Measurements from ENCODE around the gene TEKT5.
A peak's percentile ranks its signal among the peaks of the same experiment; 100 is the strongest.
"Not testable (repeated sequence)": the region's sequence is repeated elsewhere in the genome, so short reads cannot be mapped to it uniquely, and the experiment has no call there.

The TEKT5 gene

DNA sequence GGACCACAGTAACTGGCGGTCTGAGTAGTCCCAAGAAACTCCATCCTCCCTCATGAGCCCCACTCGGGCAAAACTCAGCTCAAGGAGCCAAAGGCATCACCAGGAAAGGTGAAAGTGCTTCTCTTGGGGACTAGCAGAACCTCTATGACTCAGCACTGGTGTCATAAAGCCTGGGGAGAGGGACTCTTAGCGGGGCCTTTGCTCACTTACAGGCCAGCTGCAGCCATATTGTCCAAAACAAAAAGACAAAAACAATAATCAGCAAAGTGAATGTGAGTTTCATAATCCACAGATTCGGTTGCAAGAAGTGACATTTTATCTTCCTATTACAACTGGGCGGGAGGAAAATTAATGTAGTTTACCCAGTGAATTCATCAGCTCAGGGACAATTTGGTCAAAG is at the start of gene TEKT5:
TEKT5 (minus strand) TSS at position 101 of the 400 bp plus-strand sequence; CDS start at position 44, 57 bp downstream.
- no peak for DNase-seq

DNA sequence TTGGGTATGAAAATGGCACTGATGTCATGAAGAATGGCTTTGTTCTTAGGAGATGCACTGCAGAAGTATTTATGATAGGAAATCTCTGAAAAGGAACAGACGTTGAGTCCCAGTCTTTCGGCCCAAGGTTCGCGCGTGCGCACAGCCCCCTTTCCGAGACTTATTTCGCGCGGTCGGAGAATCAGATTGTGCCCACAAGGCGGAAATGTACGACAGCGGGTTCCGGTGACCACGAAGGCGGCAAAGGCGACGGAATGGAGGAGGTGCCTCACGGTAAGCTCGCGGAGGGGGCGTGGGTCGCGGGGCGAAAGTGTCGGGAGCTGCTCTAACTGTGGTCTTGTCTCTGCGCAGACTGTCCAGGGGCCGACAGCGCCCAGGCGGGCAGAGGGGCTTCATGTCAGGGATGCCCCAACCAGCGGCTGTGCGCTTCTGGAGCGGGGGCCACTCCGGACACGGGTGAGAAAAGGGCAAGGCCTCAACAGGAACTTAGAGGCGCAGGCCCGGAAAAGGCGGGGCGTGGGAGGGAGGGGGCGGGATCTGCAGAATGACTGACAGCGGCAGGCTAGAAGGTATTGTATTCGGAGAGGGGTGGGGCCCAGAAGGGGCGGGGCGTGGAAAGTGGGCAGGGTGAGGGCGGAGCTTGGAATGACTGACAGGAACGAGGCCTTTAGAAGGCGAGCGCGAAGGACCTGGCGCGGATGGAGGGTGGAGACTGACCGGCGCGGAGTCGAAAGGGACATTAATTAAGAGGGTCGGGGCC is 49.1 kb upstream of the TEKT5 start, which contains the start of gene NUBP1:
NUBP1 (plus strand) TSS at position 233 of the 760 bp plus-strand sequence; CDS start at position 255, 22 bp downstream.
- peak; percentile 97 for DNase-seq

DNA sequence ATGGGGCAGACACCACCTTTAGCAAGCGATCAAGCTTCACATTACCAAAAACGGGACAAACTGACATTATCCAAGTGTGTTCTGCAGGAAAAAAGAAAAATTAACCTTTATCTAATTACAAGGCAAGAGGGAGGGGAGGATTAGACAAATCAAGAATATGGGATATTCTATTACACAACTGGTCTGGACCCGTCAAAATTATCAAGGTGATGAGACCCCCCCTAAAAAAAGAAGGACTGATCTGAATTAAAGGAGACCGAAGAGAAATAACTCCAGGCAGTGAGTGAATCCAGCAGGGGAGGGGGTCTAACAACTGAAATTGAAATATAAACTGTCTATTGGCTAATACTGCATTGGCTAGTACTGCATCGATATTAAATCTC is 48.5 kb upstream of the TEKT5 start:
- no peak for DNase-seq

DNA sequence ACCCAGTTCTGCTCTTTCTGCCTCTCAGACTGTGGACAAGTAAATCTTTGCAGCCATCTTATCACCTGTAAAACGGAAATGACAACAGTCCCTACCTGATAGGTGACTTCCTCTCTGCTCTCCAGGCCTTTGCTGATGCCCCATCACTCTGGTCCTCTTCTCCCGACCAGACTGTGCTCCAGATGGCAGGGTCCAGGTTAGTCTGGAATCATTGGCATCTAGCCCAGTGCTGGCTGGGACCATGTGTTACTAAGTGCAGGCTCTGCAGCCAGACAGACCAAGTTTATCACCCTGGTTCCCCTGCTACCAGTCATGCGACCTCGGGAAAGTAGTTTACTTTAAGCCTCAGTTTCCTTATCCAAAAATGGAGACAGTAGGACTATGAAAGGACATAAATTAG is 47.1 kb upstream of the TEKT5 start:
- peak; percentile 25 for DNase-seq

DNA sequence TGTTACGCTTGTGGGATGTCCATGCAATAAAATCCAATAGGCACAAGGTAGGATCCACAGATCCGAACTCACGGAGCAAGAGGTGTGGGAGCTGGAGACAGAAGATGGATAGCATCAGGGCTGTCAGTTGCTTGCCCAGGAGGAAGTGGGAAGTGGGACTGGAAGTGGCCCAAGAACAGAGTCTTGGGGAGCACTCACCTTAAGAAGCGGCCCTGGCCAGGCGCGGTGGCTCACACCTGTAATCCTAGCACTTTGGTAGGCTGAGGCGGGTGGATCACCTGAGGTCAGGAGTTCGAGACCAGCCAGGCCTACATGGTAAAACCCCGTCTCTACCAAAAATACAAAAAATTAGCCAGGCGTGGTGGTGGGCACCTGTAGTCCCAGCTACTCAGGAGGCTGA is 46.5 kb upstream of the TEKT5 start:
- DNase-seq = not testable (repeated sequence)

DNA sequence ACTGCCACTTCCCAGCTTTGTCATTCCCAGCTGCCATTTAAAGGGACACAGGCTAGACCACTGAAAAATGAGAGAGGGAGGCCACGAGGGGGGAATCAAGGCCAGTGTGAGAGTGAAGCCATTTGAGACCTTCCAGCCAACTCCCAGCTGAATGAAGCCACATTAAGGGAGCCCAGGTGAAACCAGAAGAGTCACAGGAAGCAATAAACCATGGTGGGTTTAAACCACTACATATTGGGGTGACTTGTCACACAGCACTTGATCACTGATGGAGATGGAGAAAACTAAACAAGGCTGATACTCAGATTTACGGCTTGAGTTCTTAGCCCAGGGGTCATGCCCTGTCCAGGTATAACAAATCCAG is 46.1 kb upstream of the TEKT5 start:
- DNase-seq = no peak

DNA sequence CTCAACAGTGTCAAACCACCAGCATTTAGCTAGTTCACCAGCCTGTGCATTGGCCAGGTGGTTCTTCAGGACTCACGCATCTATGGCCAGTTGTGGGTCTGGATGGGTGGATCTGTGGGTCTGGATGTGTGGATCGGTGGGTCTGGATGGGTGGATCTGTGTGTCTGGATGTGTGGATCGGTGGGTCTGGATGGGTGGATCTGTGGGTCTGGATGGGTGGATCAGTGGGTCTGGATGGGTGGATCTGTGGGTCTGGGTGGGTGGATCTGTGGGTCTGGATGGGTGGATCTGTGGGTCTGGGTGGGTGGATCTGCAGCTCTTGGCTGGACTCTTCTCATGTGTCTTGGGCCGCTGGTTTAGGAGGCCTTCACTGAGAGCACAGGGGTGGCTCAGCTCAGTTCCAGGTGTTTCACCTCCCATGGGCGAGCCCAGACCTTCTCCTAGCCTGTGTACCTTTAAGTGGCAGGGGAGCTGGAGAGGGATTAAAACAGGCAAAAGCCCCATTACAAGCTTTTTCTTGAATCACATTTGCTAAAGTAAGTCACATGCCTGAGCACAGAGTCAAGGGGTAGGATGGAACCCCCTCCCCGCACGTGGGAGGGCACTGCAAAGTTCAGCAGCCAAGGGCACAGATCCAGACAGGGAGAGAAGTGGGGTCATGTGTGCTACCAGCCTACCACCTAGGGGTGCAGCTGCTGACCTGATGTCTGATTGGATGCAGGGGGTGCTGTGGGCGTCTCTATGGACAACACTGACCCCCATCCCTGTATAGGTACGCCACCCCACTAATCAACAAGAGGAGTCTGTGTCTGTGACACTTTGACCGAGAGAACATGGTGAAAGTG is 45.5 kb upstream of the TEKT5 start:
- DNase-seq = no peak

DNA sequence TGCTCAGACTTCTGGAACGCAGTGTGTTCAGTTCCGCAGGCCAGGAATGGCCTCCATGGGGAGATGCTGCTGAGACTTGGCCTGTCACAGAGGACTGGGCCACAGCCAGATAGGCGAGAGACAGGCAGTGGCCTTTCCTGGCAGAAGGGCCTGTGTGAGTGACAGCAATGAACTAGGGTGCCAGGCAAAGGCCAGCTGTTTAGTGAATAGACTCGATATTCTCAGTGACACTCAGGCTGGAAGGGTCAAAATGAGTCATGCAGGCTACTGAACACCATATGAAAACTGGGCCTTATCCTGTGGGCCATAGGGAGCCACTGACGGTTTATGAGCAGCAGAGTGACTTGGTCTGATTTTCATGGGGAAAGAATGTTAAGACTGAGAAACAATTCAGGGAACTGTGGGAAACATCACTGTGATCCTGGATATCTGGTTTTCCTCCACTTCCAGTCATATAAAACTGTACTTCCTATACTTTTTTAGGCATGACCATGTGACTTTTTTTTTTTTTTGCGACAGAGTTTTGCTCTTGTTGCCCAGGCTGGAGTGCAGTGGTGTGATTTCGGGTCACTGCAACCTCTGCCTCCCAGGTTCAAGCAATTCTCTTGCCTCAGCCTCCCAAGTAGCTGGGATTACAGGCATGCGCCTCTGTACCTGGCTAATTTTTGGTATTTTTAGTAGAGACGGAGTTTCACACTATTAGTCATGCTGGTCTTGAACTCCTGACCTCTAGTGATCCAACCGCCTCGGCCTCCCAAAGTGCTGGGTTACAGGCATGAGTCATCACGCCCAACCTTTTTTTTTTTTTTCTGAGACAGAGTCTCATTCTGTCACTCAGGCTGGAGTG is 43.7 kb upstream of the TEKT5 start:
- DNase-seq = peak; percentile 85

DNA sequence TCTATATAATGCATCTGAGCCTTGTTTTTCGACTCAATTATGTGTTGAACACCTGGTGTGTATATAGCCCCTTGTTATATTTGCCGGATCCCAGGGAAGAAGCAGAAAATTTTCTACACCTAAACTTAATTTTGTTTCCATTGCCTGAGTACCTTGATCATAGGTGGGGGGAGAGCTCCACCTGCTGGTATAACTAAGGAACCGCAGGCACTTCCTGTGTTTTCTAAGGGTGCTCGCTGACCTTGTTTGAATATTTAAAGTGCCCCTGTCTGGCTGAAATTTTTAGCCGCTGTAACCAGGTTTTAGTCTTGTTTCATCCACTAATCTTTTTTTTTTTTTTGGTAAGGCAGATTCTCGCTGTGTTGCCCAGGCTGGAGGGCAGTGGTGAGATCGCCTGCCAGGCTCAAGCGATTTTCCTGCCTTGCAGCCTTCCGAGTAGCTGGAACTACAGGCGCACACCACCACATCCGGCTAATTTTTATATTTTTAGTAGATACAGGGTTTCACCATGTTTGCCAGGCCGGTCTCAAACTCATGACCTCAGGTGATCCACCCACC is 42.4 kb upstream of the TEKT5 start:
- DNase-seq = peak; percentile 62

DNA sequence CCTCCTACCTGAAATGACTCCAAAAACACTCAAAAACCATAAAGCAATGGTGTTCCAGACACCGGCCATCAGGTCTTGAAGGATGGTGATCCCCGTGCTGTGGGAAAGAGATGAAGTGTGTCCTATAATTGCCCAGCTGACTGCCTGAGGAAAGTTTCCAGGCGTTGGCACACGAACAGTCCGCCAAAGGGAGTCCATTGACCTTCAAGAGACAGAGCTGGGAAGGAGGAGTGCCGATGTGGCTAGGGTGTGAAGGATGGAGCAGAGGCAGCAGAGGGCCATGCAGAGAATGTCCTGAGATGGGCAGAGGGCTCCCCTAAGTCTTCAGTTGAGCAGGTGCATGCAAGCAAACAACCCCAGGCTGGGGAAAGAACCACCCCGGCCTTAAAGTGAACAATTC is 37.1 kb upstream of the TEKT5 start:
- no peak for DNase-seq

DNA sequence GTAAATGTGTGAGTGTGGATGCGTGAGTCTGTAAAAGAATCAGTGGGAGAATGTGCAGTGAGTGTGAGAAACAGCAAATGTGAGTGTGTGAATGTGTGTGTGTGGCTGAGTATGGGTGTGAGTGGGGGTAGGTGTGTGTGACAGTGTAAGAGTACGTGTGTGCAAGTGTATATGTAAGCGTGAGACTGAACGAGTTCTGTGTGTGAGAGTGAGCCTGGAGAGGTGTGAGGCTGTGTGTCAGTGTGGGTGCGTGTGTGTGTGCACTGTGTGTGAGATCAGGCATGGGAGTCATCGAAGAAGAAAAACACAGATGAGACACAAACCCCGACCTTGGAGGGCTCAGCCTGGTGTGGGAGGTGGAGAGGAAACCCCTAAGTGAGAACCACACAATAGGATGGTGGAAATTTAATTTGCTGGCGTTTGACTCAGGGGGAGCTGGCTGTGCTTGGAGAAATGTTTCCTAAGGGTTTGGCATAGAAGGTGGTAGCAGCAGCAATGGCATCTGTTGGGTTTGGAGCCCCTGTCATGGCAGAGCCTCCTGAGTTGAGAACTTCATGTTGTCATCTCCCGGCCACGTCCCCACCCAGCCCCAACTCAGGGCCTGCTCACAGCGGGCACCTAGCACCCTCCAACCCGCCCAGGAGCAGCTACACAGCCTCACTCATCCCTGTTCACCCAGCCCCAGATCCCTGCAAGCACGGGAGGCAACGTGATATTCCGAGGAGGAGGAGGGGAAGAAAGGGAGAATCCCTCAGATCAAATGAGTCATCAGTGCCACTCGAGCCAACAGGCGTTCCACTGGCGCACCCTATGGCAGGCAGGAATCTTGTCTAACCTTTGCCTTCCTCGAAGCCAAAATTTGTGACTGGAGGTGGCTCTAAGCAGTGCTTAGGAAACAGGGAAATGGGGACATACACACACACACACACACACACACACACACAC is 34.6 kb upstream of the TEKT5 start:
- peak; percentile 51 for DNase-seq

DNA sequence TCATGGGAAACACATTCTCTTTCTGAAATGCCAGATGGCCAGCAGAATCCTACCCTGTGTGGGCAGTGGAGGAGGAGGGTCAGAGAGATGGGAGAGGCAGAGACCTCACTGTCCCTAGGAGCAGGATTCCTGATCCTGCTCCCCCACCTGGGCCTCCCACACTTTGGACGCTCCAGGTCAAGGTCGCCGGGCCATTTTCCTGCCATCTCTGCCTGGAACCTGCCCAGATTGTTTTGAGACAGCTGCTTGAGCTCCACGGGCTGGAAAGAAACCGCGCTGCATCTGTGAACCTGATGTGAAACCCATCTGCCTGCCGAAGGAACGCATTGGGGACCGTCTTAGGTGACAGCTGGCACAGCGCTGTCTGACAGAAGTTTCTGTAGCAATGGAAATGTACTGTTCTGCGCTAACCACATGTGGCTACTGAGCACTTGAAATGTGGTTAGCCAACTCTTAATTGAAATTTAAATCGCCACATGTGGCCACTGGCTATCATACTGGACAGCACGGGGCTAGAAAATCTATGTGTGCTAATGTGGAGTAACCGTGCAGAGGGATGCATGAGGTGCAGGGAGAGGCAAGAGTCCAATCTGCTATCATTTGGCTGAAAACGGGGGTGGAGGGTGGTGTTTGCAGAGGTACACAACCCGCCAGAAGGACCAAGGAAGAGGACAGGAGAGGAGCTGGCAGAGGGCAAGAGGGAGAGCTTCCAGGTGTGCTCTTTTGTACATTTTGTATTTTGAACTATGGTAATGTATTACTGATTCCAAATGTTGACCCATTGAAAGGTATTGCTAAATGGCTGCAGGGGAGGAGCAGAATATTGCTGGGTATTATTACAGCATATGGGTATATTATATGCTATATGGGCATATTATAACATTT is 33.5 kb upstream of the TEKT5 start:
- no peak for DNase-seq

DNA sequence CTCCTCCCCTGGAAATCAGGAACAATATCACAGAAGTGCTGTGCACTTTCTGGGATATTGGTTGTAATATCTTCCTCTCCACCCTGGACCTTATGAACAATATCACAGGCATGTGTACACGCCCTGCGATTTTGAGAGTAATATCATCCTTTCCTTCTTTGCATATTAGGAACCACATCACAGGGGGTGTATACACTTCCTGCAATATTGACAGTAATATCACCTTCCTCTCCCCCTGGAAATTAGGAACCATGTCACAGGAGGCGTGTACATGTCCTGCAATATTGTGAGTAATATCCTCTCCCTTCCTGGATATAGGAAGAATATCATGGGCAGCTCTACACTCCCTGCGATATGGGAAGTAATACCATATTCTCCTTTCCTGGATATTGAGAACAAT is 14.2 kb upstream of the TEKT5 start:
- DNase-seq = no peak

DNA sequence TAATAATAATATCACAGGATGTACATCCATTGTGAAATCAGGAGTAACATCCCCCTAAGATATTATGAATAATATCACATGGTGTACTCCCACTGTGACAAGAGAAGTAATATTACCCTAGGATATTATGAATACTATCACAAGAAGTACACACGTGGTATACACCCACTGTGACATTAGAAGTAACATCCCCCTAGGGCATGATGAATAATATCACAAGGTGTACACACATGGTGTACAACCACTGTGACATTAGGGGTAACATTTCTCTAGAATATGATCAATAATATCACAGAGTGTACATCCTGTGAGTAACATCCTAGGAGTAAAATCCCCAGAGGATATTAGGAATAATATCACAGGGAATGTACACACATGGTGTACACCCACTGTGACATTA is 5.0 kb upstream of the TEKT5 start:
- DNase-seq = no peak

DNA sequence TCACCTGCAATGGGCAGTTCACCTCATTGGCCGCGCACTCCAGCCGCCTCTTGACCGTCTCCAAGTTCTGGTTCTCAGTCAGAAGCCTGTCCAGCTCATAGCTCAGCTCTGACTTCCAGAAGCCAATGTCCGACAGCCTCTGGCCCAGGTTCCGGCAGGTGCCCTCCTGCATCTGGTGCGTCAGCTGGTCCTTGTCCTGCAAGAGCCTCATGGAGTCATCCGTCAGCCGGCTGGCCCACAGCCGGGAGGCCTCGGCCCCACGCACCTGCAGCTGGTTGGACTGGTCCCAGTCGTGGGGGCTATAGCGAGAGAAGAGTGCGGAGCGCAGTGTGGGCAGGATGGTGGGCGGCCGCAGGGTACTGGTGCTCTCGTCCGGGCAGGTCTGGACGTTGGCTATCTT is 424 bp downstream of the TEKT5 start:
- DNase-seq = no peak

DNA sequence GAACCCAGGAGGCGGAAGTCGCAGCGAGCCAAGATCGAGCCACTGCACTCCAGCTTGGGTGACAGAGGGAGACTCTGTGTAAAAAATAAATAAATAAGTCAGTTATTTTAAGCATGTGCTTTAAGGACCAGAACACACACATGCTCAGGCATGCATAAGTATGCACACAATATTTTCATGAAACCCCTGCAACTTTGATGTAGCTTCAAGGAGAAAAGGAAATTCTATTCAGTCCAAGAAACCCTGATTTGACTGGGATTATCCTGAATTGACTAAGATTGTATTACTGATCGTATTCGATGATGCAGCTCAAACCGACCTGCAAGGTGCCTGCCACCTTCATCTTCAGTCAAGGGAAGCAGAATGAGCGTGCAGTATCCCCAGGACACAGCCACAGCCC is 841 bp downstream of the TEKT5 start:
- DNase-seq = no peak

DNA sequence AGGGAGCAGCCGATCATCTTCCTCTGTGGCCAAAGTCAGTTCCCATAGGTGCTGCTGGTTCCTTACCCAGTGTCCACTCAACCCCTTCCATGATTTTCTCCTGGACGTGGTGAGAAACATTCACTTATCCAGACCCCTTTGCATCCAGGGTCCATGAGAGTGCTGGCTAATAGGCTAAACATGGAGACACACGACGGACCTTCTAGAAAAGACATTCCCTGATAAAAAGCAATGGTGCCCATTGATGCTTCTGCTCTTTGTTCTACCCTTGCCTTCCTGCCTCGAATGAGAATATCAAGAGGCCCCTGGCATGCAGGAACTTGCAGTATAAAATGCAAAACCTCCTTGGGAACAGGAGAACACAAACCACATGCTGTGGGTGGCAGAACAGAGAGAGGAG is 2.3 kb downstream of the TEKT5 start:
- DNase-seq = no peak

DNA sequence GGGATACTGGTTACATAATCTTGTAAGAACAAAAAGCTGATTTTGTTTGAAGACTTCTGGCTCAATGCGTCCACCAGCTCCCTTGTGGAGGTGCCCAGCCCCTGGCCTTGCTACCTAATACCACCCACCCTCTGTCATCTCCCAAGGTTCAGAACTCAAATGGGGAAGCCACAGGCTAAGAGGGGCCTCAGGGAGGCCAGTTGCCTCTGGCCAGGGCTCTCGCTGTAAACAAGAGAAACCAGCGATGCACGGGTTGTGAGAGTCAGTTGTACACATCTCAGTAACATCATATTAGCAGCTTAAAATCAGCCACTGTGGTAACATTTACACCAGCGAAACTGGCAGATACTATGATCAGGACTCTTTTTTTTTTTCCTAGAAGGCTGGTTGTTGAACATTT is 6.0 kb downstream of the TEKT5 start:
- no peak for DNase-seq

DNA sequence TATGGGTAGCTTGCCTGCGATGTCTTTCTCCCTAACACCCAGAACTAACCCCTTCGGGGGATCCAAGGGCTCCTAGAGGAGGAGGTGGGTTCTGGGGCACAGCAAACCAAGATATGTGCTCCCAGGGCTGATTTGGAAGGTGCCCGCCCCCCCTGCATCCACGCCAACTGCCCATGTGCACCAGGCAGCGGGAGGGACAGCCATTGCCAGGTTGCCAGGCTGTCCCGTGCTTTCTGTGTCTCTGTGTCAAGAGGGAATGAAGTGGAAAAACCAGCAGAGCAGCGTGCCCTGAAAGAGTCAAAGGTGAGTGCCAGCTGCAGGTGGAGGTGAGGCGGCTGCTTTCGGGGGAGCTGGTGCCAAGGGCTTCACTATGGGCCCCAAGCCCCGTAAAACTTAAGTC is 6.4 kb downstream of the TEKT5 start:
- no peak for DNase-seq

DNA sequence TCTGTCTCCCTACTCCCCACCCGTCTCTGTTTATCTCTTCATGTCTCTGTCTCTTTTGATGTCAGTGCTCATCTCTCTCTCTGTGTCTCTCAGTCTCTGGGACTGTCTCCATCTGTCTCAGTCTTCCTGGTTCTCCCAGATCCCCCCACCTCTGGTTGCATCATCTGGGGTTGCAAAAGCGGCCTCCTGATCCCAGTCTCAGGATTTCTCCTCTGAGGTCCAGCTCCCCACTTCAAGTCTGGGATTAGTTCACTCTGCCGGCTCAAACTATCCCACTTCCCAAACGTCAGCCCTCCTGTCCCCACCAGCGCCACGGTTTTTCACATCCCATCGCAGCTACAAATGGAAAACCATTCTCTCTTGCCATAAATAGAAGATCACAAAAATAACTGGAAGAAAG is 9.0 kb downstream of the TEKT5 start:
- no peak for DNase-seq

Data from fibroblast of skin of right biceps (primary cell).